ENCODE measurements around the gene AQP7. TPM values are rescaled to one million over a fixed set of nuclear protein-coding genes. Genes with fewer than 3 reads are reported as not detected.

Gene AQP7
- total and polyA plus RNA-seq, 4 donors = 0.74 to 3.9 (median 1.5) TPM

- 76 to 81% methylated on average over 10 of the region's 10 CpGs for WGBS, 2 donors
- no peak overlapping the region for H3K9ac ChIP-seq (ENCODE audit: insufficient read depth in 1 of 2, low read length in 2 of 2)
- no peaks in the 10 kb centered on the region for H3K27me3 ChIP-seq (ENCODE audit: control insufficient read depth in 3 of 3, insufficient read depth in 3 of 3, low read length in 2 of 3)
- ATAC-seq (ENCODE audit: insufficient read depth, low FRiP score) (no peak), DNase-seq (no peak)
- H3K9me3 ChIP-seq (ENCODE audit: control insufficient read depth in 4 of 4, insufficient read depth in 3 of 4, low read length in 3 of 4) = no peaks in the 10 kb centered on the region
- no peak overlapping the region for H3K27ac ChIP-seq (ENCODE audit: low read depth in 1 of 2, low read length in 1 of 2)
- H3K4me3 ChIP-seq = no peak overlapping the region
- H3K4me1 ChIP-seq (ENCODE audit: control insufficient read depth in 5 of 5, insufficient read depth in 5 of 5, low read length in 5 of 5) = peaks cover 0 to 10% (median 0%) of the 10 kb centered on the region in 5 donors
- H3K36me3 ChIP-seq (ENCODE audit: control insufficient read depth in 4 of 4, insufficient read depth in 4 of 4, low read length in 4 of 4) = no peaks in the 10 kb centered on the region
- TF ChIP-seq CTCF (IDR thresholded peaks at IDR 0.05; ENCODE audit: control extremely low read depth, extremely low read depth) = no peak
Observed at GRCh38 chr9:33419708-33420303, 17.4 kb upstream of the AQP7 start.

- ATAC-seq (ENCODE audit: insufficient read depth, low FRiP score) = no peak
- no peaks in the 10 kb centered on the region for H3K9me3 ChIP-seq (ENCODE audit: control insufficient read depth in 4 of 4, insufficient read depth in 3 of 4, low read length in 3 of 4)
- no peaks in the 10 kb centered on the region for H3K27me3 ChIP-seq (ENCODE audit: control insufficient read depth in 3 of 3, insufficient read depth in 3 of 3, low read length in 2 of 3)
- H3K36me3 ChIP-seq (ENCODE audit: control insufficient read depth in 4 of 4, insufficient read depth in 4 of 4, low read length in 4 of 4) = no peaks in the 10 kb centered on the region
- WGBS, 2 donors = 93% methylated on average over 8 of the region's 8 CpGs
- no peak overlapping the region for H3K27ac ChIP-seq (ENCODE audit: low read depth in 1 of 2, low read length in 1 of 2)
- DNase-seq = no peak
- H3K4me1 ChIP-seq (ENCODE audit: control insufficient read depth in 5 of 5, insufficient read depth in 5 of 5, low read length in 5 of 5) = peaks cover 0 to 12% (median 0%) of the 10 kb centered on the region in 5 donors
- no peak overlapping the region for H3K4me3 ChIP-seq
- no peak overlapping the region for H3K9ac ChIP-seq (ENCODE audit: insufficient read depth in 1 of 2, low read length in 2 of 2)
- no peak for TF ChIP-seq CTCF (IDR thresholded peaks at IDR 0.05; ENCODE audit: control extremely low read depth, extremely low read depth)
Observed at GRCh38 chr9:33418090-33418489, 15.7 kb upstream of the AQP7 start.

- no peaks in the 10 kb centered on the region for H3K9me3 ChIP-seq (ENCODE audit: control insufficient read depth in 4 of 4, insufficient read depth in 3 of 4, low read length in 3 of 4)
Observed at GRCh38 chr9:33416996-33417395, 14.6 kb upstream of the AQP7 start.

More at GRCh38 chr9:33416996-33417395, 14.6 kb upstream of the AQP7 start:
- Histone ChIP-seq H3K27ac (ENCODE audit: low read depth in 1 of 2, low read length in 1 of 2) (no peak overlapping the region), H3K4me1 (ENCODE audit: control insufficient read depth in 5 of 5, insufficient read depth in 5 of 5, low read length in 5 of 5) (peaks cover 0 to 12% (median 0%) of the 10 kb centered on the region in 5 donors), H3K9ac (ENCODE audit: insufficient read depth in 1 of 2, low read length in 2 of 2) (no peak overlapping the region), H3K27me3 (ENCODE audit: control insufficient read depth in 3 of 3, insufficient read depth in 3 of 3, low read length in 2 of 3) (no peaks in the 10 kb centered on the region), H3K36me3 (ENCODE audit: control insufficient read depth in 4 of 4, insufficient read depth in 4 of 4, low read length in 4 of 4) (no peaks in the 10 kb centered on the region), H3K4me3 (no peak overlapping the region)
- TF ChIP-seq CTCF (IDR thresholded peaks at IDR 0.05; ENCODE audit: control extremely low read depth, extremely low read depth) = no peak
- DNase-seq (no peak), ATAC-seq (ENCODE audit: insufficient read depth, low FRiP score) (no peak)
- 61 to 65% methylated on average over 5 of the region's 5 CpGs for WGBS, 2 donors

Data from lung (tissue), 12 donors.